Vagina (tissue), 2 donors: ENCODE data around the gene DIP2A. TPM values are rescaled to one million over a fixed set of nuclear protein-coding genes. Genes with fewer than 3 reads are reported as not detected.

Experiments
- DNase-seq, 2 donors: peaks; one replicate each; pipeline ENCODE4 v3.0.0-alpha.2; 2017; ENCODE audit errors: extremely low spot score in 2 of 2
- H3K27ac ChIP-seq: fragments of 200-600 bp; sonication (generic); one replicate; pipeline ENCODE4 v1.5.1; 2019
- H3K27me3 ChIP-seq: fragments of 200-600 bp; sonication (generic); one replicate; pipeline ENCODE4 v1.5.1; 2019
- H3K36me3 ChIP-seq, 2 donors: fragments of 200-600 bp; sonication (generic); one replicate each; pipeline ENCODE4 v1.5.1; 2017 to 2019
- H3K4me1 ChIP-seq: fragments of 200-600 bp; sonication (generic); one replicate; pipeline ENCODE4 v1.5.1; 2019
- H3K4me3 ChIP-seq, 2 donors: fragments of 200-600 bp; sonication (generic); 1 replicate in 1 of 2; 2 replicates in 1 of 2; pipeline ENCODE4 v1.5.1; 2016 to 2019
- H3K9me3 ChIP-seq: fragments of 200-600 bp; sonication (generic); one replicate; pipeline ENCODE4 v1.5.1; 2019
- CTCF ChIP-seq, 3 experiments: fragments of 450-650 bp in 2 of 3; fragments of 200-600 bp in 1 of 3; sonication (generic) in 1 of 3; IDR thresholded peaks; one replicate each; pipeline ENCODE4 v1.5.1; 2017 to 2019; ENCODE audit warnings: antibody characterized with exemption in 3 of 3, mild to moderate bottlenecking in 2 of 3, moderate library complexity in 2 of 3
- POLR2A ChIP-seq, 2 donors: fragments of 450-650 bp; IDR thresholded peaks; one replicate each; pipeline ENCODE4 v1.6.1; 2017; ENCODE audit warnings: antibody characterized with exemption in 2 of 2, mild to moderate bottlenecking in 2 of 2, moderate library complexity in 2 of 2
- POLR2AphosphoS5 ChIP-seq, 2 donors: sonication (generic); formaldehyde crosslinking; IDR thresholded peaks; one replicate each; pipeline ENCODE4 v1.9.0; 2017; ENCODE audit warnings: antibody characterized with exemption in 2 of 2, mild to moderate bottlenecking in 2 of 2, low read depth in 1 of 2; ENCODE audit not compliant: insufficient read depth in 1 of 2
- intact Hi-C: fragments of 100-400 bp; cut with DNase I; formaldehyde crosslinking; loops from one replicate; pipeline ENCODE4 v1.15.1; 2023
- total RNA-seq: library from RNA; depleted of rRNA; stranded (reverse); fragments of >200 nt; gene quantifications from one replicate; pipeline ENCODE4 v1.2.3, GENCODE V29; 2016

The DIP2A gene
- total RNA-seq, 1 donor from 2014 or later, result 46.2 TPM

- TF ChIP-seq CTCF (IDR thresholded peaks at IDR 0.05) (no peak), POLR2AphosphoS5 (IDR thresholded peaks at IDR 0.05; ENCODE audit: insufficient read depth in 1 of 2, low read depth in 1 of 2) (no peak), POLR2A (IDR thresholded peaks at IDR 0.05) (no peak)
- Histone ChIP-seq H3K4me1 (no peaks in the 10 kb centered on the region), H3K9me3 (no peaks in the 10 kb centered on the region), H3K27me3 (no peaks in the 10 kb centered on the region), H3K27ac (no peak overlapping the region), H3K36me3 (peaks cover 0 to 22% of the 10 kb centered on the region in 2 donors), H3K4me3 (no peak overlapping the region)
- no peak for DNase-seq
- intact Hi-C loops, result no loop called here
Measured at GRCh38 chr21:46411691-46412090, 47.0 kb upstream of the DIP2A start.

GRCh38 chr21:46412521-46413364, 45.9 kb upstream of the DIP2A start:
- DNase-seq, result no peak
- Histone ChIP-seq H3K27ac (no peak overlapping the region), H3K9me3 (no peaks in the 10 kb centered on the region), H3K36me3 (peaks cover 0 to 24% of the 10 kb centered on the region in 2 donors), H3K27me3 (no peaks in the 10 kb centered on the region), H3K4me3 (no peak overlapping the region), H3K4me1 (no peaks in the 10 kb centered on the region)
- intact Hi-C loops, result no loop called here
- no peak for TF ChIP-seq CTCF (IDR thresholded peaks at IDR 0.05)

- Histone ChIP-seq H3K27me3 (no peaks in the 10 kb centered on the region), H3K27ac (no peak overlapping the region), H3K4me1 (no peaks in the 10 kb centered on the region), H3K36me3 (peaks cover 0 to 25% of the 10 kb centered on the region in 2 donors), H3K9me3 (no peaks in the 10 kb centered on the region), H3K4me3 (no peak overlapping the region)
- TF ChIP-seq POLR2AphosphoS5 (IDR thresholded peaks at IDR 0.05; ENCODE audit: insufficient read depth in 1 of 2, low read depth in 1 of 2) (no peak), POLR2A (IDR thresholded peaks at IDR 0.05) (no peak), CTCF (IDR thresholded peaks at IDR 0.05) (no peak)
- no peak for DNase-seq
- intact Hi-C loops, result no loop called here
Measured at GRCh38 chr21:46413365-46413696, 45.4 kb upstream of the DIP2A start.

GRCh38 chr21:46414965-46415275, 43.8 kb upstream of the DIP2A start:
- intact Hi-C loops, result no loop called here
- H3K4me3 ChIP-seq, result no peak overlapping the region
- H3K27ac ChIP-seq, result no peak overlapping the region
- no peaks in the 10 kb centered on the region for H3K9me3 ChIP-seq
- no peak for DNase-seq
- H3K36me3 ChIP-seq, result peaks cover 0 to 36% of the 10 kb centered on the region in 2 donors
- no peaks in the 10 kb centered on the region for H3K4me1 ChIP-seq
- H3K27me3 ChIP-seq, result no peaks in the 10 kb centered on the region
- TF ChIP-seq CTCF (IDR thresholded peaks at IDR 0.05), result no peak
- TF ChIP-seq POLR2A (IDR thresholded peaks at IDR 0.05), result no peak
- TF ChIP-seq POLR2AphosphoS5 (IDR thresholded peaks at IDR 0.05; ENCODE audit: insufficient read depth in 1 of 2, low read depth in 1 of 2), result no peak

- H3K4me1 ChIP-seq, result no peaks in the 10 kb centered on the region
- peaks cover 0 to 43% of the 10 kb centered on the region in 2 donors for H3K36me3 ChIP-seq
- intact Hi-C loops, result no loop called here
- TF ChIP-seq POLR2AphosphoS5 (IDR thresholded peaks at IDR 0.05; ENCODE audit: insufficient read depth in 1 of 2, low read depth in 1 of 2) (no peak), POLR2A (IDR thresholded peaks at IDR 0.05) (no peak), CTCF (IDR thresholded peaks at IDR 0.05) (no peak)
- no peak overlapping the region for H3K27ac ChIP-seq
- no peak for DNase-seq
- no peak overlapping the region for H3K4me3 ChIP-seq
- H3K9me3 ChIP-seq, result no peaks in the 10 kb centered on the region
- H3K27me3 ChIP-seq, result no peaks in the 10 kb centered on the region
Measured at GRCh38 chr21:46416551-46416950, 42.1 kb upstream of the DIP2A start.
